Measurements from ENCODE around the gene GNAI3. TPM values are rescaled to one million over a fixed set of nuclear protein-coding genes. Genes with fewer than 3 reads are reported as not detected.

GNAI3 gene
- total RNA-seq, 1 experiment from 2014 or later: 8.3 TPM

DNA sequence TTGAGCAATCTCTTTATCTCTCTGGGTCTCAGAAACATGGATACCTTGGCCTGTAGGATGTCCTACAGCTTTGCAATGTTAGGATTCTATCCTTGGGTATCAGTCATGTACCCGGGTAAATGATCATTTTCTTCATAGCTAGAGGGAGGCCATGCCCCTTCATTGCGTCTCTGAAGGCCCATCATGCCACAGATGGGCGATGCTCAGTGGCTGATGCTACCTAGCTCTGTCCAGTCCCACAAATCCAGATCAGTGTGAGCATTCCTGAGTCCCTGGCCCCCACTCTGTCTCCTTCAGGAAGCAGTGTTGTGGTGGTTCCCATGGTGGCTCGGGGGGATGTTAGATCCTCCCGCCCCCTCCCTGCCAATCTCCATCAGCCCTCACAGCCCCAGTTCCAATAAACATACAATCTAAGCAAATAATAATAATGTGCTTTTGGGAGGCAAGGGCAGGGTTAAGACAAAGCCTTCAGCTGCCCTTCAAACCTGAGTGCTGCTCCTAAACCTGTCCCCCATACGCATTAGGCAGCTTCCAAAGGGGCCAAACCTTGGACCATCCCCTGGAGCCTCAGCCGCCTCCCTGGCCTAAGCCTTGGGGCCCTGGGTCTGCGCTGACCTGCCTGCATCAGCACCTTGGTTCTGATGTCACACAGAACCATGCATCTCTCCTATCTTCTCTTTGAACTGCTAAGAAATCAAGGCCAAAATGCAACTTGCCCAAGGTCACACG is 9.4 kb upstream of the GNAI3 start:
- DNase-seq (ENCODE audit: low read depth, low spot score): no peak
- in situ Hi-C loops (cut with HindIII; ENCODE audit: low pct_unique_long_range_greater_than_20kb, low sequenced_read_pairs): no loop called here

DNA sequence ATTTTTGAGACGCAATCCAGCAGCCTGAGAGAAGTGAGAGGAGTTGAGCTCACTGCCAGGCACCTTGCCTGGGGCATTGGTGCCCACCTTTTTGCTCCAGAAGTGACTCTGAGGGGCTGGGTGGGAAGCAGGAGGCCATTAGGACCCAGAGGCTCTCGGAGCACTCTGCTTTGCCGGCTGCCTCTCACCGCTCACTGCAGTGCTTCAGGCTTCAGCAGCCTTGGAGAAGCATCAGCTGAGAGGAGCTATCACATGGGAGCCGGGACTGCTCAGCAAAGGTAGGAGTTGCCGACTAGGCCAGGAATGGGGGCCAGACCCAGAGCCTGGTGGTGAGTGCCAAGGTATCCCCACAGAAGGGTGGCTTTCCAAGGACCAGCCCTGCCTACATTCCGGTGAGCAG is 8.7 kb upstream of the GNAI3 start, which contains the start of gene GPR61:
Gene GPR61 (plus strand): TSS at position 197 of the 400 bp plus-strand sequence. CDS start 3,151 bp downstream, outside the sequence.
- no peak for DNase-seq (ENCODE audit: low read depth, low spot score)
- in situ Hi-C loops (cut with HindIII; ENCODE audit: low pct_unique_long_range_greater_than_20kb, low sequenced_read_pairs): no loop called here

DNA sequence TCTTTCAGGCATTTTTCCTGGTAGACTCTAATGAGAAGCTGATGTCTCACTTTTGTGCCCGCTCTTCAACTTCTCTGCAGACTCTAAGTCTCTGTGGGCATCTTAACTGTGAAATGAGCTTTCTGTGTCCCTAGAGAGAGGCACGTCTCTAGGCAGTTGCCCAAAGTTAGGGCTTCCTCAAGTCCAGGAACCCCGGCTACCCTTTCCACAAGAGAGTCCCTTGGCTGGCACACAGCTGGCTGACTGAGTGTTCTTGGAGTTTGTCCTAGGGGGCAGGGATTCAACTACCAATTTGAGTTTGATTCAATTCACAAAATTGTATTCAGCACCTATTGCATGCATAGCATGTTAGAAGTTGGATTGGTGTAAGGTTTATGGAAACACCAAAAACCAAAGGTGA is 7.3 kb upstream of the GNAI3 start:
- no peak for DNase-seq (ENCODE audit: low read depth, low spot score)
- in situ Hi-C loops (cut with HindIII; ENCODE audit: low pct_unique_long_range_greater_than_20kb, low sequenced_read_pairs): no loop called here

DNA sequence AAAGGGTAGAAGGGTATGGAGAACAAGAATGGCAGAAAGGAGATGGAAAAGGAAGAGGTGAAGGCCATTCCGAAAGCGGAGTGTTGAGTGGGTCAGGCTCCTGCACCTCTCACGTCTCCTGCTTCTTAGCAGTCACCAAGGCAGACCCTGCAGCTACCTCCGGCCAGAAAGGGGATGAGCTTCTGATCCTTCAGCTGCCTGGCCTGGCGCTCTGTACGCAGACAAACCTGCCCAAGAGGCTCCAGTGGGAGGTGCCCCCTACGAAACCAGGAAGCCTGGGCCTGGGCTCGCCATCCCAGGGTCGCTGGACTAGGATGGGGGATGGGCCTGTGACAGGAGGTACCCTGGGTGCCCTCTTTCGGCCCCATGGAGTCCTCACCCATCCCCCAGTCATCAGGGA is 5.8 kb upstream of the GNAI3 start:
- in situ Hi-C loops (cut with HindIII; ENCODE audit: low pct_unique_long_range_greater_than_20kb, low sequenced_read_pairs): no loop called here
- DNase-seq (ENCODE audit: low read depth, low spot score): no peak

DNA sequence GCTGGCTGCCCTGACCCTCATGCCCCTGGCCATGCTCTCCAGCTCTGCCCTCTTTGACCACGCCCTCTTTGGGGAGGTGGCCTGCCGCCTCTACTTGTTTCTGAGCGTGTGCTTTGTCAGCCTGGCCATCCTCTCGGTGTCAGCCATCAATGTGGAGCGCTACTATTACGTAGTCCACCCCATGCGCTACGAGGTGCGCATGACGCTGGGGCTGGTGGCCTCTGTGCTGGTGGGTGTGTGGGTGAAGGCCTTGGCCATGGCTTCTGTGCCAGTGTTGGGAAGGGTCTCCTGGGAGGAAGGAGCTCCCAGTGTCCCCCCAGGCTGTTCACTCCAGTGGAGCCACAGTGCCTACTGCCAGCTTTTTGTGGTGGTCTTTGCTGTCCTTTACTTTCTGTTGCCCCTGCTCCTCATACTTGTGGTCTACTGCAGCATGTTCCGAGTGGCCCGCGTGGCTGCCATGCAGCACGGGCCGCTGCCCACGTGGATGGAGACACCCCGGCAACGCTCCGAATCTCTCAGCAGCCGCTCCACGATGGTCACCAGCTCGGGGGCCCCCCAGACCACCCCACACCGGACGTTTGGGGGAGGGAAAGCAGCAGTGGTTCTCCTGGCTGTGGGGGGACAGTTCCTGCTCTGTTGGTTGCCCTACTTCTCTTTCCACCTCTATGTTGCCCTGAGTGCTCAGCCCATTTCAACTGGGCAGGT is 5.0 kb upstream of the GNAI3 start:
- DNase-seq (ENCODE audit: low read depth, low spot score): no peak
- in situ Hi-C loops (cut with HindIII; ENCODE audit: low pct_unique_long_range_greater_than_20kb, low sequenced_read_pairs): no loop called here

DNA sequence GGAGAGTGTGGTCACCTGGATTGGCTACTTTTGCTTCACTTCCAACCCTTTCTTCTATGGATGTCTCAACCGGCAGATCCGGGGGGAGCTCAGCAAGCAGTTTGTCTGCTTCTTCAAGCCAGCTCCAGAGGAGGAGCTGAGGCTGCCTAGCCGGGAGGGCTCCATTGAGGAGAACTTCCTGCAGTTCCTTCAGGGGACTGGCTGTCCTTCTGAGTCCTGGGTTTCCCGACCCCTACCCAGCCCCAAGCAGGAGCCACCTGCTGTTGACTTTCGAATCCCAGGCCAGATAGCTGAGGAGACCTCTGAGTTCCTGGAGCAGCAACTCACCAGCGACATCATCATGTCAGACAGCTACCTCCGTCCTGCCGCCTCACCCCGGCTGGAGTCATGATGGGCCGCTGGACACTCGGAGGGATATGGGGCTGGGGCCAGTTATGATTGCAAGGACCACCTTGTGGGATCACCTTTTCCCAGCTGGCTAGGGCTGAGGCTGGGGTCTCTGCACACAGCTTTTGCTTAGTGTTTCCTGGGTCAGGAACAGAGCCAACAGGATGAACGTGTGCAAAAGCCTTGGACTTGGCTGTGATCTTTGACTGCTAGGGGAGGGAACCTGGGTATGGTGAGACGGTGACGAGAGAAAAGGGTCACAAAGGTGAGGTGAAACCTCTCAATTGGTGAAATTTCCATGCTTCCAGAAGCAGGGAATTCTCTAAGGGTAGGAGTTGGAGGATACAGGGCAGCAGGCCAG is 4.3 kb upstream of the GNAI3 start:
- DNase-seq (ENCODE audit: low read depth, low spot score): no peak
- in situ Hi-C loops (cut with HindIII; ENCODE audit: low pct_unique_long_range_greater_than_20kb, low sequenced_read_pairs): no loop called here

DNA sequence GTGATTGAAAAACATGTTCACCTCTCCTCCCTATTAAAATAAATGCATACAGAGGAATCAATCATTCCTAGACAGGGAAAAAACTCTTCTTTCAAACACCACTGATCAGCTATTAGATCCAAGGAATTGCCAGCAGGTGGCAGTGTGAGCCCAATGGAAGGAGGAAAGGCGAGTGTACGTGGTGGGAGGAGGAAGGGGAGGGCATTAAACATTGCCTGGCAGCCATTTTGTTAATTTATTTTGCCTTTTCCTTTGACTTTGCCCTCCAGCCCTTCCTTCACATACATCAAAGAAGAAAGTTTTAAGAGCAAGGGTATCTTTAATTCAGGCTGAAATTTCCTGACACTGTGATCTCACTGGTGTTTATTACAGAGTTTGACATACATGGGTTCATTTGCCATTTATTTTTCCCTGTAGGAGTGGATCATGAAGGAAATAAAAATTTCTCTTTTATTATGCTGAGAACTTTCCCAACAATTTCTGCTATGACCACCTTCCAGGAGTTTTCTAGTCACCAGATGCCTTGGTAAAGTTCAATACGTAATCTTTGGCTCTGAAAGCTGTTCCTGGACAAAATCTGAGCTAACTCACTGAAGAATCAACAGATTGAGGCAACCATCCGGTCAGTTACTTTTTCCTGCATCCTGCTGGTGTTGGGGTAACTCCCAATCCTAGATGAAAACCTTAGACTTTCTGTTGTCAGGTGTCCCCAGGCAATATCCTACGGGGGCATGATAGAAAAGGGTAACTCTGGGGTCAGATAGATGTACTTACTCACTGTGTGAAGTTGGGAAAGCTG is 1.9 kb upstream of the GNAI3 start:
- in situ Hi-C loops (cut with HindIII; ENCODE audit: low pct_unique_long_range_greater_than_20kb, low sequenced_read_pairs): no loop called here
- peak; percentile 93 for DNase-seq (ENCODE audit: low read depth, low spot score)

DNA sequence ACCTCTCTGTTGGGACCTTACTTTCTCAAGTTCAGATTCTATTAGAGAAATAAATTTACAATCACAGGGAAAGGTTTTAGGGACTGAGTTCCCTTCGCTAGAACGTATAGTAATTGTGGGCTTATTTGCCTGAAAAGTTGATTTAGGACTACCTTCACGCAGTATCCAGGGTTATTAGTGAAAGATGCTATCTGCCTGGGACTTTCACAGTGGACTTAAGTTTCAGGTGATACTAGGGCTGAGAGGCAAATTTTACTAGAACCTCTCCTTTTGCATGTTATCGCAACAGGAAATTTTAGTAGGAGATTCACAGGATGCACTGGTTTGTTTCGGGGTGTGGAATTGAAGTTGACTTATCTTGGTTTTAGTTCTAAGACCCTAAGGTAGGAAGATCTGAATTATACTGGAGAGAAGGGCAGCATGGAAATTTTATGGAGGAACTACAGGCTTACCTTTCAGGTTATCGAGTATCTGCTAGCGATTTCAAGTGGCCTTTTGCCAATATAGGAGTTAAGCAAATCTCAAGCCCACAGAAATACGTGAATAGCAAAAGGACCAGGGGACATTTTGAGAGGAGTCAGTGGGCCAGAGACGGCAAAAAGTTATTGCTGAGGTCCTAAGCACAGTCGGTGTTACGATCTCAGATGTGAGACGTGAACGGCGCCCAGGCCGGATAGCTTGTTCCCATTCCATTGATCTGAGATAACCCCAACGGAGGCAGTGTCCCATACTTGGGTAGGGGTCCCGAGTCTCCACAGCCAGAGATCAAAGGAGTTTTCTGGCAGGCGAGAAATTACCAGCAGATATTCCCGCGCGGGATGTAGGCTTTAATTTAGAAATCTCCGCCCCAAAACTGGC is 723 bp upstream of the GNAI3 start:
- in situ Hi-C loops (cut with HindIII; ENCODE audit: low pct_unique_long_range_greater_than_20kb, low sequenced_read_pairs): no loop called here
- no peak for DNase-seq (ENCODE audit: low read depth, low spot score)

DNA sequence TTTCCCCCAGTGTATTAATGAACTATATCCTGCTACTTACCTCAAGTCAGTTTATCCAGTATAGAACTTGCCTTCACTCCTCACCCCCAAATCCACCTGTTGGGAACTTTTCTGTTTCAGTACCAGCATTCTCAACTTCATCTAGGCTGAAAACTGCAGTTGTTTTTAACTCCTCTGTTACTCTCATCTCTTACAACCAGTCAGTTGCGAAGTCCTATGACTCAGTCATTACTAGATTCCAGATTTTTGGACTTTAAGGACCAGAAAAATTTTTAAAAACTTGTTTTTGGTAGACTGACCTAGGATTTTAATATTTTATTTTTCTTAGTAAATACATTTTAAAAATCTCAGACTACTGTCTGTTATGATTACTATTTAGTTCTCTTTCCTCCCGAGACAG is 8.1 kb downstream of the GNAI3 start:
- in situ Hi-C loops (cut with HindIII; ENCODE audit: low pct_unique_long_range_greater_than_20kb, low sequenced_read_pairs): no loop called here
- no peak for DNase-seq (ENCODE audit: low read depth, low spot score)

DNA sequence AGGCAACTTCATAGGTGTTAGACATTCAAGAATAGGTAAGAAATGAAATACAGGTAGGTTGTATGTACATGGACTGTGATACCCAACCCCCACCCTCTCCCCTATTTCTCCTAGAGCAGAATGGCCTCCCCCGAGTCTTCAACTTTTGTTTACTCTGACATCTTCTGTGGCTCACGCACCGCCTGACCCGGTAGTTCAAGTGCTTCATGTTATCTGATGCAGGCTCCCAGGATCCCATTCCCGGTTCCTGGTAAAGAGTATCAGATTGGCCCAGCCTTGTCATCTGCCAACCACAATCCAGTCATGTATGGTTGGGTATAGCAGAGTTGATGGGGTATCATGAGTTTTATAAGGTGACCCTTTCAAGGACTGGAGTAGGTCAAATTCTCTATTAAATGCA is 9.1 kb downstream of the GNAI3 start:
- in situ Hi-C loops (cut with HindIII; ENCODE audit: low pct_unique_long_range_greater_than_20kb, low sequenced_read_pairs): no loop called here

DNA sequence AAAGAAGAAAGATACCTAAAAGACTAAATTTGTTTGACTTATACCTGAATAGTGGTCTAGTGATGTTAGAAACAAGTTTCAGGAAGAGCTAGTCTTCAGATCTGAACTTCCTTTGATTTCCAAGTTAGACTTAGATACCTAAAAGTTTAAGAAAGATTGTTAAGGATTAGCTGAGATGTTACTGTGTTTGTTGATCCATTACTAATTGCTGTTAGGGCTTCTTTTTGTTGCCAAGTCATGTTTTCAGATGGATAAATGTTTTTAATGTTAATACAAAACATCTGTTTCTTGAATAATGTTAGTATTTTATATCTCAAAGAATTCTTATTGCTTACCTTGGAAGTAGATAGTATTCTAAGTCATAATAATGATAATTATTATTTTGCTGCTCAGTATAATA is 11.6 kb downstream of the GNAI3 start:
- no peak for DNase-seq (ENCODE audit: low read depth, low spot score)
- in situ Hi-C loops (cut with HindIII; ENCODE audit: low pct_unique_long_range_greater_than_20kb, low sequenced_read_pairs): no loop called here

More for the DNA sequence above, 9.1 kb downstream of the GNAI3 start:
- DNase-seq (ENCODE audit: low read depth, low spot score): no peak

DNA sequence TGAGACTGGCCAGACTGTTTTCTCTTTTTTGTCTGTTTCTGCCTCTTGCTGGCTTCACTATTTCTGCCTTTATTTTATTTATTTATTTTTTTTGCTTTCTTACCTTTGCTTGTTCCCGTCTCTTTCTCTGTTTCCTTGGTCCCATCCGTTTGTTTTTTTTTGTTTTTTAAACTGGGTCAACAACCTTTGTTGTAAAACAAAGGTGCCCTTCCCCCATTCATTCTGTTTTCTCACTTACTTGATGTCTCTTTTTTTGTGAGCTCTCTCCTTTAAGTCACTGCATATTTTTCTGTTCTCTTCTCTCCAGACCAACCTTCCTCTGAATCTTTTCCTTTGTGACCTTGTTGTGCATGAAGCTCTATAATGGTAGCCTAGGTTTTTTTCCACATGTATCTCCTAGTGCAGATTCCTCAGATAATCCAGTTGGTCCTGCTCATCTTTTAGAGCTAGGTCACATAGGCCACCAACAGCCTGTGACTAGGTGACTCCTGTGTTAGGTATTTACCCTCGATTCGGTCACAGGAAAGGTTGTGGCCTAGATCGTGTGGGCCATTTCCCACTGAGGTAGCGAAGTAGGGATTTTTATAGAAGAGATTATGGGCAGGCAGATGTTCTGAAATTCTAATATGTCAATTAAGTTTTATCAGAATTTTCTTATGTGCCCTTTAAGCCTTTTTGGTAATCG is 15.9 kb downstream of the GNAI3 start:
- in situ Hi-C loops (cut with HindIII; ENCODE audit: low pct_unique_long_range_greater_than_20kb, low sequenced_read_pairs): no loop called here
- no peak for DNase-seq (ENCODE audit: low read depth, low spot score)

DNA sequence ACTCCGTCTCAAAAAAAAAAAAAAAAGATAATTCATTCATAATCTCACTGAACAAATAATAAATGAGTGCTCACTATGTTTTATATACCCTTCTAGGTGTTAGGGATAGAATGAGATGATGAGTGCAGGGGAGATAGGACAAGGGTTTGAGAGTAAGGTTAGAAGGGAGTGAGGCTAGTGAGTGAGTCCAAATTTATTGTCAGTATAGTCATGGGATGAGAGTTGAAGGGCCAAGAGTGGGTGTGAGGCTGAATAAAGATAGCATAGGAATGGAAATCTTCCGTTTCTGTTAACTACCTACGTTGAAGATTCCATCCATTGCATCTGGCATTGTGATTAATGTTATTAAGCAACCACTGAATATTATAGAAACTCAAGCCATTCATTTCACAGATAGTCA is 16.8 kb downstream of the GNAI3 start:
- DNase-seq (ENCODE audit: low read depth, low spot score): no peak
- in situ Hi-C loops (cut with HindIII; ENCODE audit: low pct_unique_long_range_greater_than_20kb, low sequenced_read_pairs): no loop called here

DNA sequence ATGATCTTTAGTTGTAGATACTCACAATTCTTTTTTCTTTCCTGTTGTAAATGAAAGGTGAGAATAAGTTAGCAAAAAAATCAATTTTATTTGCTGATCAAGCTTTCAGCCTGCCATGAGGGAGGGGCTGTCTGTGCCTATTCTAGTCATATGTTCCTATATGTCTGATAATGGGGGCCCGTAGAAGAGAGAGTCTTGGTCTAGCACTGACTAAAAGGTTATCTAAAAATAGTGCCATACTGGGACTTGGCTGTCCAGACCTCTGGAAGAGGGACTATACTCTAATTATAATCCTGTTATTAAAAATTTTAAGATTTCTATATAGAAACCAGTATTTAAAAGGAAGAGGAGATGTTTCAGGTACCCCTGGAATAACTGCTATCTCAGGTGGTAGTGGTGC is 18.6 kb downstream of the GNAI3 start:
- in situ Hi-C loops (cut with HindIII; ENCODE audit: low pct_unique_long_range_greater_than_20kb, low sequenced_read_pairs): no loop called here
- no peak for DNase-seq (ENCODE audit: low read depth, low spot score)

DNA sequence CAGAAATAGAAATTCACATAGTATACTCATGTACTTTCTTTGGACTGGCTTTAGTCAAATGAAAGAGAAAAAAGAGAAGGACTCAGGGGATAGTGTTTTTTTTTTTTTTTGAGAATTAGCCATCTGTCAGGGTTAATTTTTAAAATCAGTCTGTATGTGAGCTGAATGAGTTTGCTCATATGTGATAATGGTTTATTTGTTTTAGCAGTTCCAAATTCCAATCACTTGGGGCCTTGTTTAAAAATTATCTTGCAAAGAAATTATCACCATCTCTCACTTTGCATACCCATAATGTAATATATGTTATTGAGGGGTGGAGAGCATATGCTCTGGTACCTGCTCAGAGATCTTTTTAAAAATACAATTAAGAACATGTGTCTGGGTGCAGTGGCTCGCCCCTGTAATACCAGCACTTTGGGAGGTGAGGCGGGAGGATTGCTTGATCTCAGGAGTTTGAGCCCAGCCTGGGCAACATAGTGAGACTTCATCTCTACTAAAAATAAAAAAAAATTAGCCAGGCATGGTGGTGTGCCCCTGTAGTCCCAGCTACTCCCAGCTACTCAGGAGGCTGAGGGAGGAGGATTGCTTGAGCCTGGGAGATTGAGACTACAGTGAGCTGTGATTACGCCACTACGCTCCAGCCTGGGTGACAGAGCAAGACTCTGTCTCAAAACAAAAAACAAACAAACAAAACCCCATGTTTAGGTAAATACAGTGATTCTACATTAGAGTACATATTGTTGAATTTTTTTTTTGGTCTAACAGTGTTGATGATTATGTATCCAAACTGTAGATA is 19.7 kb downstream of the GNAI3 start:
- in situ Hi-C loops (cut with HindIII; ENCODE audit: low pct_unique_long_range_greater_than_20kb, low sequenced_read_pairs): no loop called here
- no peak for DNase-seq (ENCODE audit: low read depth, low spot score)

DNA sequence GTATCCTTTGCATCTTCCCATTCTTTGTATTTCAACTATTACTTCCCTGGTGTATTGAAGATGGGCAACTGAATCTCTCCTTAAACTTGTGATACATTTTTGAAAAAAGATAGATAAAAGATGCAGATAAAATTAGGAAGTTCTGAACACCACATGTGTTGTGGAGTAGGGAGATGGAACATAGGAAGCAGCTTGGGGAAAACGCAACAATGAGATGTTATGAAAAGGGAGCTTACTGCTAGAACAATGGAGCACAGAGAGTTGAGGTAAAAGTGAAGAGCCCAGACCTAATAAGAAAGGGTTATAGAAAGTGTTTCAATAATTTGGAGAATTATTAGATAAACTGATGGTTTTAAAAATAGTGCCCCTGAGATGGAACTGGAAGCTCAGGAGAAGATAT is 20.9 kb downstream of the GNAI3 start:
- in situ Hi-C loops (cut with HindIII; ENCODE audit: low pct_unique_long_range_greater_than_20kb, low sequenced_read_pairs): no loop called here
- no peak for DNase-seq (ENCODE audit: low read depth, low spot score)
